GM23248 (cell line): ENCODE data around the gene KIF13A. TPM values are rescaled to one million over a fixed set of nuclear protein-coding genes. Genes with fewer than 3 reads are reported as not detected.

ENCODE experiments used
- DNase-seq: peaks from one replicate; pipeline ENCODE4 v3.0.0-alpha.2; 2015
- H2AFZ ChIP-seq: fragments of 200-600 bp; sonication (generic); 2 replicates; pipeline ENCODE4 v1.6.1; 2016; ENCODE audit warnings: antibody characterized with exemption
- H3F3A ChIP-seq: fragments of 200-600 bp; sonication (generic); 2 replicates; pipeline ENCODE4 v1.6.1; 2016; ENCODE audit warnings: mild to moderate bottlenecking, antibody characterized with exemption, mixed run types; ENCODE audit not compliant: insufficient read depth
- H3K27ac ChIP-seq: fragments of 200-600 bp; sonication (generic); 2 replicates; pipeline ENCODE4 v1.5.1; 2016; ENCODE audit warnings: mild to moderate bottlenecking
- H3K27me3 ChIP-seq: fragments of 200-600 bp; sonication (generic); replicated peaks from 2 replicates; pipeline ENCODE4 v1.6.1; 2016; ENCODE audit warnings: mild to moderate bottlenecking; ENCODE audit not compliant: insufficient read depth
- H3K36me3 ChIP-seq: fragments of 200-600 bp; sonication (generic); 2 replicates; pipeline ENCODE4 v1.6.1; 2016; ENCODE audit warnings: low read depth, mild to moderate bottlenecking
- H3K4me1 ChIP-seq: fragments of 200-600 bp; sonication (generic); 2 replicates; pipeline ENCODE4 v1.6.1; 2016; ENCODE audit warnings: mild to moderate bottlenecking; ENCODE audit not compliant: insufficient read depth
- H3K4me2 ChIP-seq: fragments of 200-600 bp; sonication (generic); one replicate; pipeline ENCODE4 v1.6.1; 2016; ENCODE audit warnings: mild to moderate bottlenecking; ENCODE audit not compliant: unreplicated experiment
- H3K4me3 ChIP-seq: fragments of 200-600 bp; sonication (generic); 2 replicates; pipeline ENCODE4 v1.5.1; 2016; ENCODE audit warnings: mild to moderate bottlenecking
- H3K79me2 ChIP-seq: fragments of 200-600 bp; sonication (generic); 2 replicates; pipeline ENCODE4 v1.6.1; 2016; ENCODE audit warnings: mild to moderate bottlenecking; ENCODE audit not compliant: insufficient read depth
- H3K9ac ChIP-seq: fragments of 200-600 bp; sonication (generic); 2 replicates; pipeline ENCODE4 v1.6.1; 2016; ENCODE audit warnings: mild to moderate bottlenecking
- H3K9me2 ChIP-seq: fragments of 200-600 bp; sonication (generic); 2 replicates; pipeline ENCODE4 v1.6.1; 2016; ENCODE audit warnings: mixed run types, mild to moderate bottlenecking, moderate library complexity; ENCODE audit not compliant: insufficient read depth
- H3K9me3 ChIP-seq: fragments of 200-600 bp; sonication (generic); one replicate; pipeline ENCODE4 v1.6.1; 2017; ENCODE audit warnings: low read depth
- H4K20me1 ChIP-seq: fragments of 200-600 bp; sonication (generic); 2 replicates; pipeline ENCODE4 v1.6.0; 2016; ENCODE audit not compliant: insufficient read depth
- EZH2 ChIP-seq: fragments of 200-600 bp; sonication (generic); IDR thresholded peaks from 2 replicates; pipeline ENCODE4 v1.6.1; 2018; ENCODE audit warnings: antibody characterized with exemption, mild to moderate bottlenecking; ENCODE audit not compliant: insufficient read depth, poor library complexity, severe bottlenecking
- EZH2phosphoT487 ChIP-seq: fragments of 200-600 bp; sonication (generic); IDR thresholded peaks from 2 replicates; pipeline ENCODE4 v1.6.1; 2018; ENCODE audit warnings: antibody characterized with exemption, moderate library complexity, mild to moderate bottlenecking, low read depth; ENCODE audit not compliant: insufficient read depth
- whole genome bisulfite sequencing, 2 experiments: methylation state at CpG; one replicate each; pipeline ENCODE4 v1.1.6; 2015 to 2017; ENCODE audit warnings: low lambda C conversion rate in 2 of 2, low coverage in 1 of 2; ENCODE audit errors: missing lambda C conversion rate in 2 of 2; 5-methylcytosine and 5-hydroxymethylcytosine counted together
- in situ Hi-C: fragments of 300-500 bp; cut with MboI; formaldehyde crosslinking; loops from 2 replicates; pipeline ENCODE4 v1.15.0; 2020
- polyA plus RNA-seq: library from polyadenylated mRNA; unstranded; fragments of >200 nt; fragmentation: Nextera tagmentation; extraction: Ambion mirVana; gene quantifications from 2 replicates; pipeline ENCODE4 v1.2.1, GENCODE V29; 2016
- total RNA-seq: library from RNA; depleted of rRNA; stranded (reverse); fragments of >200 nt; shearing (Covaris generic); gene quantifications from 2 replicates; pipeline ENCODE4 v1.2.3, GENCODE V29; 2014

KIF13A gene
- total and polyA plus RNA-seq, 2 experiments from 2014 or later = 5.0 to 46.0 TPM

- Histone ChIP-seq H3K79me2 (peaks cover 96% of the 10 kb centered on the region), H3F3A (peaks cover 70% of the 10 kb centered on the region), H3K4me3 (peak overlapping the region; percentile 53), H3K9me2 (no peaks in the 10 kb centered on the region), H3K27me3 (no peaks in the 10 kb centered on the region), H3K4me1 (peaks cover 57% of the 10 kb centered on the region), H2AFZ (no peak overlapping the region; the same call in 1 of the 2 replicates), H4K20me1 (no peaks in the 10 kb centered on the region), H3K9me3 (no peaks in the 10 kb centered on the region), H3K27ac (peak overlapping the region; percentile 91), H3K36me3 (no peaks in the 10 kb centered on the region), H3K4me2 (peak overlapping the region; percentile 74), H3K9ac (peak overlapping the region; percentile 72)
- in situ Hi-C loops = no loop called here
- DNase-seq = peak; percentile 98
- TF ChIP-seq EZH2 (no peak), EZH2phosphoT487 (no peak)
- 2% methylated on average over 6 of the region's 6 CpGs for WGBS, 2 experiments
These were observed 24.9 kb downstream of the KIF13A start for GRCh38 chr6:17962436-17963031.

DNA sequence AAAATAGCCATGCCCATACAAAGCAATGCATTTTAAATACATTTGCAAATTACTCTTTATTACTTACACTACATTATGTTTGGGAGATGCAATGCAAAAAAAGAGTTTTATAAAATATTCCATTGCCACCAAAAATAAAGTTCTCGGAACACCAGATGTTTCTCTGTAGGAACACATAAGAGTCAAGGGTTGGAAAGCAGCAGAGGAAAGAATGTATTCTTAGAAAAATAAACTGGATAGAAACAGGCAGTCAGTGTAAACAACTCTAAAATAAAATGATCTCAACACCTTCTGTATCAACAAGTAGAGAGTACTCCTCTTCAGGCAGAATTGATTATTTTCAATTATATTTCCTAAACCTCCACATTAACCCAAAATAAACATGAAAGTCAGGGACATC, 28.1 kb downstream of the KIF13A start:
- WGBS, 2 experiments = 96 to 97% methylated on average over 1 of the region's 1 CpG
- Histone ChIP-seq H3K9me3 (no peaks in the 10 kb centered on the region), H3K9ac (no peak overlapping the region), H3F3A (peaks cover 44% of the 10 kb centered on the region), H3K27ac (no peak overlapping the region), H3K4me1 (peaks cover 32% of the 10 kb centered on the region), H3K79me2 (peaks cover 96% of the 10 kb centered on the region), H3K4me3 (no peak overlapping the region), H3K9me2 (no peaks in the 10 kb centered on the region), H3K4me2 (no peak overlapping the region), H3K27me3 (no peaks in the 10 kb centered on the region), H3K36me3 (no peaks in the 10 kb centered on the region), H4K20me1 (no peaks in the 10 kb centered on the region), H2AFZ (no peak overlapping the region)
- no peak for DNase-seq
- in situ Hi-C loops = no loop called here
- TF ChIP-seq EZH2phosphoT487 (no peak), EZH2 (no peak)

DNA sequence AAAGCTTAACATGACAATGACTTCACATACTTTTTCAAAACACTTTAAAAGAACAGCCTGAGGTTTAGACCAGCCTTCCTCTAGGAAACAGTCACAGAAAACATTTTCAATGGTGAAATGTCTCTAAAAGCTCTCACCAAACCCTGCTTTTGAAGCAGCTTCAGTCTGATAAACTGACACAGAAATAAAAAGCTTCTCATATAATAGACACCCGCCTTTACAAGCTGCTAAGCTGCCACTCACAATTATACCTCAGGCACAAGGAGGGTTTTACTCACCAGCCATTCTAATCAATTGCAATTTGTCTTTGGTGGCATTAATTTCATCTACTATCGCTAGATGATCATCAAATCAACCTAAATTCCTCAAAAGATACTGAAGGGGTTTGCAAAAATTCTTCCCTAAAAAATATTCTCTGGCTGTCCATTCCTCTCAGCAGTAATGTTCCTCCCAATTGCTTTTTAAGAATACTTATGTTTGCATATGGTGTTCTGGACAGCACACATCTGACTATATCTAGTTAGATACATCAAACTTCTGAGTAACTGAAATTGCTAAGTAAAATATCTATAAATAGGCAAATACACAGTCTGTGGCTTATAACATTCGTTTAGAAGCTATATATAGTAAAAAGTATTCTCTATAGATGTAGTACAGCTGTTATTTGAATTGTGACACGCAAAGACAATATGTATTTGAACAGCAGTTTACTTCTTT, 29.4 kb downstream of the KIF13A start:
- Histone ChIP-seq H3K27me3 (no peaks in the 10 kb centered on the region), H3K9me2 (no peaks in the 10 kb centered on the region), H3K4me1 (peaks cover 25% of the 10 kb centered on the region), H2AFZ (no peak overlapping the region), H4K20me1 (no peaks in the 10 kb centered on the region), H3K9ac (no peak overlapping the region), H3F3A (peaks cover 31% of the 10 kb centered on the region), H3K9me3 (no peaks in the 10 kb centered on the region), H3K4me3 (no peak overlapping the region), H3K79me2 (peaks cover 96% of the 10 kb centered on the region), H3K4me2 (no peak overlapping the region), H3K27ac (no peak overlapping the region), H3K36me3 (no peaks in the 10 kb centered on the region)
- WGBS, 2 experiments = 84 to 86% methylated on average over 4 of the region's 4 CpGs
- TF ChIP-seq EZH2phosphoT487 = no peak
- DNase-seq = no peak
- in situ Hi-C loops = no loop called here

- Histone ChIP-seq H3K4me1 (peaks cover 19% of the 10 kb centered on the region), H3K4me2 (no peak overlapping the region), H3K9ac (no peak overlapping the region), H3K79me2 (peaks cover 97% of the 10 kb centered on the region), H3K4me3 (no peak overlapping the region), H3K9me2 (no peaks in the 10 kb centered on the region), H4K20me1 (no peaks in the 10 kb centered on the region), H2AFZ (no peak overlapping the region), H3K27ac (0 out of 2 replicates have a peak overlapping the region, but pooled peaks have one; percentile 3), H3K27me3 (no peaks in the 10 kb centered on the region), H3K36me3 (no peaks in the 10 kb centered on the region), H3F3A (peaks cover 26% of the 10 kb centered on the region), H3K9me3 (no peaks in the 10 kb centered on the region)
- WGBS, 2 experiments = 0 to 4% methylated on average over 1 of the region's 1 CpG
- TF ChIP-seq EZH2 = no peak
- no peak for TF ChIP-seq EZH2phosphoT487
- in situ Hi-C loops = no loop called here
- peak; percentile 46 for DNase-seq
These were observed 29.9 kb downstream of the KIF13A start for GRCh38 chr6:17957498-17957897.
